GM18861 (cell line): ENCODE data around the gene MAN2A2.

Experiments
- ATAC-seq: cut with Tn5 transposase; IDR thresholded peaks from one replicate; pipeline ENCODE4 v1.9.1; 2021; ENCODE audit not compliant: unreplicated experiment

Gene MAN2A2

DNA sequence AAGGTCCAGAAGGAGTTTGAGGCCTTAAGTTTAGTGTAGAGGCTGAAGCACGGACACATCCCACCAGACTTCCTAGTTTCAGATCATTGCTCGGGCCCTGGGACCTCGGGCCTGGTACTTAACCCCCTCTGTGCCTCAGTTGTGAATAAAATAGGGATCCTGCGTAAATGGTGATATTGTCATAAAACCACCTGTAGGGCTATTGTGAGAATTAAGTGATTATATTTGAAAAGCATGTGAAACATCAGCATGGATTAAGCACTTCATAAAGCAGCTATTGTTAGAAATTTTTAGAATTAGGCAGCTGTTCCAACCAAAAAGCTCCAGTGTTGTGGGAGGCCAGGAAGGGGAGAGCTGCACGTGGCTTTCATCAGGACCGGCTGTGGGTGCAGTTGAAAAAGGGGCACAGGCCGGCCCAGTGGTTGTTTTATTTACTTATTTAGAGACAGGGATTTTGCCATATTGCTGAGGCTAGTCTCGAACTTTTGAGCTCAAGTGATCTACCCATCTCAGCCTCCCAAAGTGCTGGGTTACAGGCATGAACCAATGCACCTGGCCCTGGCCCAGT, 56.0 kb downstream of the MAN2A2 start:
- ATAC-seq: no peak

GRCh38 chr15:90959894-90960293, 56.8 kb downstream of the MAN2A2 start:
- no peak for ATAC-seq

- no peak for ATAC-seq
Measured at GRCh38 chr15:90960298-90961091, 57.4 kb downstream of the MAN2A2 start.

DNA sequence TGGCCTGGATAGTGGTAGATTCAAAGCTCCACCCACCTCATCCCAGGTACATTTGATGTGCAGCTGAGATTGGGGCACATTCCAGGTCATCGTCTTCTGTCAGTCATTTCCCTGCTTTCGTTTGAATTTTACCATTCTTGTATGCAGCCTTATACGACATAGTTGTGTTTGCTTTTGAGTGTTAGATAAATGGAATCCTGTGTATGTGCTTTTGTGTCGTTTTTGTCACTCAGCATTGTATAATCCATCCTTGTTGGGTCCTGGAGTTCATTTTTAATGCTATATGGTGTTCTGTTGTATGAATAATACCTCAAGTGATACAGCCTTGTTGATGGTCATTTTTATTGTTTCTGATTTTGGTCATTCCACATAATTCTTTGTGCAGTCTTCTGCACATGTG, 58.9 kb downstream of the MAN2A2 start:
- no peak for ATAC-seq

GRCh38 chr15:90966262-90966661, 63.2 kb downstream of the MAN2A2 start:
- ATAC-seq: no peak

GRCh38 chr15:90967206-90967605, 64.1 kb downstream of the MAN2A2 start:
- ATAC-seq: no peak

DNA sequence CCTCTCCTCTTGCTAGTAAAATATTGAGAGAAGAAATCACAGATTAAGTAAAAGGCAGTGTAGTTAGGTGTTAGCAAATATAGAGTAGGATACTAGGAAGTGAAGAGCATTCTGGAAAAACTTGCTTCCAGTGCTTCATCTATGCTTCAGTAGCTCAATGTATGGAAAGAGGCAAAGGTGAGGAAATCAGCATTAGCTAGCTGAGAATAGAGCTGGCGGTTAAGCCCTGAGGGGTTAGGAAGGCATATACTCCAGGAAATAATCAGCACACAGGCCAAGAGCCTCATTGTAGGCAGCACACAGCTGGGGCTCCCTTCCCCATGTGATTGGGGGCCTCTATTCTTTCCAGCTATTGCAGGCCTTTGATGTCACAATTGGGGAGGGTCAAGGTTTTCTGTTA, 65.3 kb downstream of the MAN2A2 start:
- ATAC-seq: no peak

DNA sequence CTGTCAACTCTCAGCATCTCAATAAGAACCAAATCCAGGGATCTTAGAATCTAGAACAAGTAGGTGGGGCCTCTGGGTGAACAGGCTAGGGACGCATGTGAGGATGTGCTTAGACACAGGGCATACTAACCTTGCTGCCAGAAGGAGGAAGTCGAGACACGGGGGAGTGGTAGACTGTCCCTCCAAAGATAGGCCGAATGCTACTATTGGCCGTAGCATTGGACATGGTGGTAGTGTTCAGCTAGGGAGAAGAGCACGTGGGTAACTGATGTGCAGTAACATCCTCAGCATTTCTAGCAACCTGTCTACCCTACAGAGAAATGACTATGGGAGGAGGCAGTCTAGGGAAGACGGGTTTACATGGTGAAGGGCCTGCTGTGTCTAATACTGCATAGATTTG, 67.2 kb downstream of the MAN2A2 start:
- ATAC-seq: no peak

GRCh38 chr15:90972133-90972532, 69.0 kb downstream of the MAN2A2 start:
- ATAC-seq: no peak
